A549 (cell line): ENCODE results near the gene CD300C. TPM values are rescaled to one million over a fixed set of nuclear protein-coding genes. Genes with fewer than 3 reads are reported as not detected.

Source experiments
- ATAC-seq, 2 experiments: fragments of 200-7000 bp in 1 of 2; fragments of >200 bp in 1 of 2; cut with Nextera tagmentation in 1 of 2; cut with Tn5 transposase in 1 of 2; 3 replicates each; pipeline versions ENCODE4 v1.8.0 to v1.9.1; 2018 to 2020; ENCODE audit warnings: mild to moderate bottlenecking in 1 of 2, moderate library complexity in 1 of 2
- CTCF ChIA-PET: fragments of 300-600 bp; sonication (Branson Sonifier 250); formaldehyde crosslinking; extraction: SDS; loops from one replicate; lab custom pipeline; 2021; ENCODE audit warnings: antibody characterized with exemption, inconsistent platforms; lab: Yijun Ruan, JAX
- POLR2A ChIA-PET: fragments of 350-600 bp; formaldehyde crosslinking; extraction: SDS; loops from one replicate; lab custom pipeline; 2021; ENCODE audit warnings: antibody characterized with exemption, inconsistent platforms; lab: Yijun Ruan, JAX
- DNase-seq, 2 experiments: peaks; one replicate each; pipeline versions ENCODE4 v3.0.0 to v3.0.0-alpha.2; 2011 to 2016; ENCODE audit warnings: low read depth in 1 of 2, low spot score in 1 of 2
- FAIRE-seq: peaks from 2 replicates; lab custom pipeline; 2011; peaks lifted over from hg19 to GRCh38; lab: Jason Lieb, UNC
- H3K27ac ChIP-seq, 2 experiments: fragments of >200 bp; sonication (Bioruptor Twin); formaldehyde crosslinking; 3 replicates each; pipeline ENCODE4 v1.5.1; 2016 to 2017
- H3K4me1 ChIP-seq: fragments of >200 bp; sonication (Bioruptor Twin); formaldehyde crosslinking; 3 replicates; pipeline ENCODE4 v1.6.1; 2016
- H3K4me2 ChIP-seq: fragments of >200 bp; sonication (Bioruptor Twin); formaldehyde crosslinking; 3 replicates; pipeline ENCODE4 v1.6.1; 2016
- H3K4me3 ChIP-seq: fragments of >200 bp; sonication (Bioruptor Twin); formaldehyde crosslinking; 3 replicates; pipeline ENCODE4 v1.5.1; 2016
- H3K9me3 ChIP-seq: fragments of >200 bp; sonication (Bioruptor Twin); formaldehyde crosslinking; 3 replicates; pipeline ENCODE4 v1.6.1; 2016
- BCL3 ChIP-seq: fragments of >200 bp; sonication (Bioruptor Twin); formaldehyde crosslinking; IDR thresholded peaks from 3 replicates; pipeline ENCODE4 v1.6.1; 2016
- ELK1 ChIP-seq: fragments of 150-350 bp; IDR thresholded peaks from 2 replicates; pipeline ENCODE4 v1.6.1; 2014; ENCODE audit warnings: low read depth, mild to moderate bottlenecking, low read length
- EP300 ChIP-seq, 2 experiments: fragments of >200 bp; sonication (Bioruptor Twin); formaldehyde crosslinking; IDR thresholded peaks; 2 replicates in 1 of 2; 3 replicates in 1 of 2; pipeline ENCODE4 v1.6.1; 2016 to 2017
- ESRRA ChIP-seq: fragments of 150-350 bp; IDR thresholded peaks from 2 replicates; pipeline ENCODE4 v1.6.1; 2014; ENCODE audit warnings: mild to moderate bottlenecking, low read length, borderline replicate concordance
- FOSB ChIP-seq: fragments of 250-450 bp; sonication (Bioruptor Pico); IDR thresholded peaks from 2 replicates; pipeline ENCODE4 v1.5.0; 2020; ENCODE audit warnings: mild to moderate bottlenecking, moderate library complexity
- HDAC2 ChIP-seq: fragments of 200-600 bp; sonication (generic); IDR thresholded peaks from 2 replicates; pipeline ENCODE4 v1.6.1; 2016
- HES2 ChIP-seq: fragments of >200 bp; sonication (Bioruptor Twin); formaldehyde crosslinking; IDR thresholded peaks from 2 replicates; pipeline ENCODE4 v1.6.1; 2016
- HOXA7 ChIP-seq: fragments of 250-450 bp; sonication (Bioruptor Pico); IDR thresholded peaks from 2 replicates; pipeline ENCODE4 v1.5.0; 2020; ENCODE audit warnings: mild to moderate bottlenecking, moderate library complexity
- HOXB13 ChIP-seq: fragments of 250-450 bp; sonication (Bioruptor Pico); IDR thresholded peaks from 2 replicates; pipeline ENCODE4 v1.5.0; 2020; ENCODE audit warnings: low read depth, mild to moderate bottlenecking, moderate library complexity
- HOXB5 ChIP-seq: fragments of 250-450 bp; sonication (Bioruptor Pico); IDR thresholded peaks from 2 replicates; pipeline ENCODE4 v1.5.0; 2020; ENCODE audit warnings: mild to moderate bottlenecking, moderate library complexity
- JUNB ChIP-seq: fragments of >200 bp; sonication (Bioruptor Twin); formaldehyde crosslinking; IDR thresholded peaks from 2 replicates; pipeline ENCODE4 v1.6.1; 2016
- KDM1A ChIP-seq: fragments of 200-600 bp; sonication (generic); IDR thresholded peaks from 2 replicates; pipeline ENCODE4 v1.6.1; 2016; ENCODE audit warnings: low read depth, mild to moderate bottlenecking
- MAFK ChIP-seq: fragments of 450-650 bp; IDR thresholded peaks from 2 replicates; pipeline ENCODE4 v1.6.1; 2014; ENCODE audit not compliant: partially characterized antibody
- MAZ ChIP-seq: fragments of 150-350 bp; IDR thresholded peaks from 2 replicates; pipeline ENCODE4 v1.6.1; 2014; ENCODE audit warnings: antibody characterized with exemption, low read depth, low read length, borderline replicate concordance
- MYC ChIP-seq: IDR thresholded peaks from 2 replicates; pipeline ENCODE4 v1.6.1; 2012; ENCODE audit warnings: mild to moderate bottlenecking, inconsistent platforms, low read length, improper control_type of control experiment, borderline replicate concordance
- NFE2L2 ChIP-seq: fragments of 150-350 bp; conservative IDR thresholded peaks from 2 replicates; pipeline ENCODE4 v1.6.1; 2014; ENCODE audit warnings: low read length
- PBX3 ChIP-seq: IDR thresholded peaks from 2 replicates; pipeline ENCODE4 v1.6.1; 2012
- RCOR1 ChIP-seq: fragments of 150-350 bp; IDR thresholded peaks from 2 replicates; pipeline ENCODE4 v1.6.1; 2014; ENCODE audit warnings: antibody characterized with exemption, low read length, low read depth
- RNF2 ChIP-seq: fragments of 200-600 bp; sonication (generic); IDR thresholded peaks from 2 replicates; pipeline ENCODE4 v1.6.1; 2016; ENCODE audit warnings: low read depth, mild to moderate bottlenecking, antibody characterized with exemption, moderate library complexity, borderline replicate concordance
- TFCP2L1 ChIP-seq: fragments of 250-450 bp; sonication (Bioruptor Pico); IDR thresholded peaks from 2 replicates; pipeline ENCODE4 v1.5.0; 2021; ENCODE audit warnings: mild to moderate bottlenecking
- USF2 ChIP-seq: fragments of 450-650 bp; IDR thresholded peaks from 2 replicates; pipeline ENCODE4 v1.6.1; 2014; ENCODE audit warnings: antibody characterized with exemption
- ZFP36 ChIP-seq: fragments of 450-650 bp; IDR thresholded peaks from 2 replicates; pipeline ENCODE4 v1.6.1; 2014; ENCODE audit warnings: borderline replicate concordance; ENCODE audit not compliant: partially characterized antibody
- ZSCAN20 ChIP-seq: fragments of 250-450 bp; sonication (Bioruptor Pico); IDR thresholded peaks from 2 replicates; pipeline ENCODE4 v1.8.0; 2022; ENCODE audit warnings: mild to moderate bottlenecking, moderate library complexity
- WGBS: methylation state at CpG from one replicate; pipeline ENCODE4 v1.1.6; 2017; ENCODE audit errors: missing lambda C conversion rate; 5-methylcytosine and 5-hydroxymethylcytosine counted together
- polyA plus RNA-seq, 4 experiments: library from polyadenylated mRNA; depleted of rRNA in 3 of 4; stranded (reverse); fragments of >200 nt; fragmentation: RNase III in 1 of 4; extraction: RNeasy Plus Mini Kit Qiagen cat#74134 plus additional on column Dnase treatment in 1 of 4; gene quantifications; 2 replicates in 3 of 4; 3 replicates in 1 of 4; pipeline ENCODE4 v1.2.3, GENCODE V29; 2011 to 2017
- TF ChIP-seq, protein P1 (sequence below): IDR thresholded peaks from 2 replicates; pipeline ENCODE4 v1.6.1; 2012; ENCODE audit warnings: low read depth, borderline replicate concordance

CD300C gene
- polyA plus RNA-seq, 2 of the 4 experiments (the other 2 are of a cell fraction): not detected

DNA sequence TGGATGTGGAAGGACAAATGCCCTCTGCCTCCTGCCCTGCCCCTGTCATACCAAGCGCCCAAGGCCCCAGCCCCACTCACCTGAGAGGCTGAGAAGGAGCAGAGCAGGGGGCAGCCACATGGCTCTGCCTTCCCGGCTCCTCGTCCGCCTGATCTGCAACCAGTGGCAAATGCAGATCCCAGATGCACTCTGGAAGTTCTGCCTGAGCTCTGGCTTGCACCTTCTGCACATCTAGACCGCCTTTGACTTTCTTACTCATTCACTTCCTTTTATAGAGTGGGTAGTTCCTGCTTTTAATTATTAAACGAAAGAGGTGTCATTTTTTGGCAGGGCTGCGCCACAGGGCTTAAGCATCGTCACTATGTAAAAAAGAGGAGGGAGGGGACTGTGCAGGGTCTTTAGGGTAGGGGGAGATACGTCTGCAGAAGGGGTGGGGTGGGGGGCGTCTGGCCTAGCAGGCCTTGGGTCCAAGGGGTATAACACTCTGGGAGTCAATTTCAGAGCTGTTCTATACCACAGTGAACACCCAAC lies 14.6 kb downstream of the CD300C start, which contains the start of gene CD300LB:
CD300LB (minus strand) TSS at position 245 of the 531 bp plus-strand sequence; CDS start at position 120, 125 bp downstream.
- Histone ChIP-seq H3K4me1 (no peaks in the 10 kb centered on the region), H3K4me3 (no peak within 1 kb of the TSS), H3K9me3 (0 out of 3 replicates have a peak, but pooled peaks cover 6% of the 10 kb centered on the region)
- CTCF ChIA-PET: interaction anchor here (1.2 to 5.3 kb wide), 14 partner anchors 10 to 180 kb away, joined by 3 to 59 read pairs (median 6); partner anchors contain the start of genes BTBD17, CD300H and GPR142
- TF ChIP-seq KDM1A: no peak
- no peak for TF ChIP-seq MAZ
- TF ChIP-seq RNF2: no peak
- no peak for TF ChIP-seq NFE2L2
- TF ChIP-seq MAFK: no peak
- no peak for TF ChIP-seq HOXB5 (CRISPR knock-in tag)
- no peak for TF ChIP-seq MYC
- TF ChIP-seq FOSB (CRISPR knock-in tag): no peak
- no peak for TF ChIP-seq RCOR1
- no peak for TF ChIP-seq BCL3
- TF ChIP-seq JUNB: no peak
- TF ChIP-seq HDAC2: no peak
- no peak for TF ChIP-seq TFCP2L1
- no peak for TF ChIP-seq USF2
- TF ChIP-seq ELK1: no peak
- TF ChIP-seq PBX3: no peak
- TF ChIP-seq, all 56 proteins: peak for 0
- ATAC-seq: no peak
- Histone ChIP-seq H3K4me2 (no peak within 1 kb of the TSS), H3K27ac (no peak within 1 kb of the TSS)
- POLR2A ChIA-PET: no interaction called here
- no peak for FAIRE-seq
- WGBS: 35% methylated on average over 10 of the region's 10 CpGs
- DNase-seq: no peak

- H3K27ac ChIP-seq: no peak overlapping the region
- no peak for ATAC-seq
- CTCF ChIA-PET: interaction anchor here (0.8 to 5.3 kb wide), 13 partner anchors 10 to 232 kb away, joined by 3 to 59 read pairs (median 4); partner anchors contain the start of genes BTBD17 and GPR142
Measured at GRCh38 chr17:74530831-74531150, 15.1 kb downstream of the CD300C start.

More at GRCh38 chr17:74530831-74531150, 15.1 kb downstream of the CD300C start:
- Histone ChIP-seq H3K4me3 (no peak overlapping the region), H3K9me3 (0 out of 3 replicates have a peak, but pooled peaks cover 6% of the 10 kb centered on the region), H3K4me1 (no peaks in the 10 kb centered on the region), H3K4me2 (no peak overlapping the region)
- POLR2A ChIA-PET: no interaction called here
- DNase-seq (no peak), FAIRE-seq (no peak)
- WGBS: 26% methylated on average over 5 of the region's 5 CpGs
- TF ChIP-seq ESRRA (no peak), HOXB13 (CRISPR knock-in tag) (no peak), EP300 (IDR thresholded peaks at IDR 0.05) (no peak), HOXA7 (no peak), MAZ (no peak), JUNB (no peak), TFCP2L1 (no peak), HDAC2 (no peak), ZSCAN20 (CRISPR knock-in tag) (no peak), ZFP36 (no peak), HES2 (no peak)
- TF ChIP-seq, protein P1, sequence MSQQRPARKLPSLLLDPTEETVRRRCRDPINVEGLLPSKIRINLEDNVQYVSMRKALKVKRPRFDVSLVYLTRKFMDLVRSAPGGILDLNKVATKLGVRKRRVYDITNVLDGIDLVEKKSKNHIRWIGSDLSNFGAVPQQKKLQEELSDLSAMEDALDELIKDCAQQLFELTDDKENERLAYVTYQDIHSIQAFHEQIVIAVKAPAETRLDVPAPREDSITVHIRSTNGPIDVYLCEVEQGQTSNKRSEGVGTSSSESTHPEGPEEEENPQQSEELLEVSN: no peak
